SK-MEL-5 (cell line): ENCODE results near the gene TYSND1. TPM values are rescaled to one million over a fixed set of nuclear protein-coding genes. Genes with fewer than 3 reads are reported as not detected.

Source experiments
- DNase-seq: peaks from one replicate; pipeline ENCODE4 v3.0.0-alpha.2; 2016; ENCODE audit warnings: low read depth, low spot score
- in situ Hi-C: cut with HindIII; loops from 2 replicates; pipeline ENCODE4 v1.10.0; 2016; ENCODE audit warnings: low sequenced_read_pairs, high pct_unique_total_duplicates, low pct_unique_long_range_greater_than_20kb
- total RNA-seq: library from RNA; depleted of rRNA; stranded (reverse); fragments of >200 nt; shearing (Covaris generic); gene quantifications from 2 replicates; pipeline ENCODE4 v1.2.3, GENCODE V29; 2014; rRNA removed

Gene TYSND1
- total RNA-seq, 1 experiment from 2014 or later: 22.7 TPM

GRCh38 chr10:70096705-70097420 lies 49.6 kb downstream of the TYSND1 start:
- no peak for DNase-seq
- in situ Hi-C loops: no loop called here

DNA sequence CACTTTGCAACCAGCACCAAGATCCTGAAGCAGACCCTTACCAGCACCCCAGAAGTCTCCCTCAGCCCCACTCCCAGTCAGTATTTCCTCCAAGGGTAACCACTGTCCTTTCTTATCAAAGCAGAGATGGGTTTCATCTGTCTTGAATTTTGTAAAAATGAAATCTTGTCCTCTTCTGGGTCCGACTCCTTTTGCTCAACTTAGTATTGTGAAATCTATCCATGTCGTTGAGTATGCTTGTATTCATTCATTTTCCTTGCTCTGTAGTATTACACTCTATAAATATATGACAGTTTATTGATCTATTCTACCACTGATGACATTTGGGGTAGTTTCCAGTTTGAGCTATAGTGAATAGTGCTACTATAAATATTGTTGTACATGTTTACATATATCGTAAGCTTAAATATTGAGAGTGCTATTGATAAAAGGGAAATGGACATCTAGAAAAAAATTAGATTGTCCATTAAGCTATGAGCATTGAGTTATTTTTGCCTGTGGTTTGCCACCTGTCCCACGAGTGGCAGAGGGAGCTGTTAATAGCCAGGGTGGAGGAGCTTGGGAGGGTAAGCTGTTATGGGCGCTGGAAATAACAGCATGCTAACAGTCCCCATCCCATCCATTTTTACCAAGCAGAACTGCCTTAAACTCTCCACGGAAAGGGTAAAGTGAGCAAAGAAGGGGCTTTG lies 50.3 kb downstream of the TYSND1 start:
- DNase-seq: no peak
- in situ Hi-C loops: no loop called here

GRCh38 chr10:70094250-70094649 lies 52.2 kb downstream of the TYSND1 start:
- in situ Hi-C loops: no loop called here
- DNase-seq: no peak

DNA sequence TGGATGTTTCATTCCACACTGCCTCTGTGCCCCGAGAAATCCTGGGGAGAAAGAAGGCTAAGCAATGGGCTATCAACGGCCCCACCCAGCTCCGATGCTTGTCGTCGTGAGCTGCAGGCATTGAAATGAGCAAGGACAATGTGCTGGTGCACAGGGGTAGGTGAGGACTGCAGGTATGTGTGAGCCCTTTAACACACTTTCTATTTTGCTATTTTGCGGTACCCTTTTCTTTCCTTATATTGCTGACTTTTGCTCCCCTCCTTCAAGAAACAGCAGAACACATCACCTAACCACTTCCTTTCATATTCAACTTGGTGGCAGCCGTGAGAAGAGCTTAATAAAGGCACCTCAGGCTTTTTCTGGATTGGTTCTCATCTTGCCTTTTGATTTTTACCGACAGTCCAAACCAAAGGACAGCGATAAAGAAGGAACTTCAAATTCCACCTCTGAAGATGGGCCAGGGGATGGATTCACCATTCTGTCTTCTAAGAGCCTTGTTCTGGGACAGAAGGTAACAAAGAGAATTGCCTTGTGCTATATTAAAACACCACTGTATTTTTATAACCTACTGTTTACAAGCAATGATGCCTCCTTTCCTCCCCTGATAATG lies 53.1 kb downstream of the TYSND1 start:
- in situ Hi-C loops: no loop called here
- DNase-seq: no peak

GRCh38 chr10:70092389-70092718 lies 54.1 kb downstream of the TYSND1 start:
- no peak for DNase-seq
- in situ Hi-C loops: no loop called here

GRCh38 chr10:70090951-70091350 lies 55.5 kb downstream of the TYSND1 start:
- DNase-seq: no peak
- in situ Hi-C loops: no loop called here

- in situ Hi-C loops: no loop called here
- no peak for DNase-seq
These were observed 56.5 kb downstream of the TYSND1 start for GRCh38 chr10:70090013-70090412.

DNA sequence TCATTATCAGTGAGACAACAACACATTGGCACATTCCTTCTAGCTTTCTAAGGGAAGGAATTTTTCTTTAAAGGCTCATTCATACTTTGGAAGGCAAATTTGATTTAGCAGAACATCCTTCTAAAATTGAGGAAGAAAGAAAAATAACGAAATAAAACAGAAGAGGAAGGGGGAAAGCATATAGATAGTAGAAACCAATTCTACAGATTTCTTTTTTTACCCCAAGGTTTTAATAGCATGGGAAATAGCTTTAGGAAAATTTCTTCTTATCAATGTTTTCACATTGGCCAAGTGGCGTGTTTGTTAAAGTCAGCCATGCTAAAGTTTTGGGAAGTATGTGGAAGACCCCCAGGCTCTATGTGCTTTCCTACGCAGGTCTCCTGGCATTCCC lies 58.2 kb downstream of the TYSND1 start:
- no peak for DNase-seq
- in situ Hi-C loops: no loop called here

Other genes with a start within 250 kb of the TYSND1 start
- gene MACROH2A2, start 93.9 kb downstream of the TYSND1 start, total RNA-seq: 3.3 and 3.8 TPM in 2 replicates
- gene AIFM2, start 13.9 kb downstream of the TYSND1 start, total RNA-seq: 8.1 and 8.2 TPM in 2 replicates
- gene SAR1A, start 23.8 kb upstream of the TYSND1 start, total RNA-seq: 71.4 and 73.2 TPM in 2 replicates
- gene PPA1, start 86.7 kb upstream of the TYSND1 start, total RNA-seq: 157 and 183 TPM in 2 replicates
- gene NPFFR1, start 137.3 kb upstream of the TYSND1 start, total RNA-seq: not detected in 2 replicates
- 4.8 and 6.0 TPM in 2 replicates for gene LRRC20, start 235.9 kb upstream of the TYSND1 start, total RNA-seq